GM19099 (cell line): ENCODE results near the gene STX11.

ENCODE experiments used
- POLR2A ChIP-seq: IDR thresholded peaks from 3 replicates; pipeline ENCODE4 v1.6.1; 2011; ENCODE audit warnings: low read depth; ENCODE audit not compliant: insufficient read length; ENCODE audit errors: extremely low read depth

The STX11 gene

DNA sequence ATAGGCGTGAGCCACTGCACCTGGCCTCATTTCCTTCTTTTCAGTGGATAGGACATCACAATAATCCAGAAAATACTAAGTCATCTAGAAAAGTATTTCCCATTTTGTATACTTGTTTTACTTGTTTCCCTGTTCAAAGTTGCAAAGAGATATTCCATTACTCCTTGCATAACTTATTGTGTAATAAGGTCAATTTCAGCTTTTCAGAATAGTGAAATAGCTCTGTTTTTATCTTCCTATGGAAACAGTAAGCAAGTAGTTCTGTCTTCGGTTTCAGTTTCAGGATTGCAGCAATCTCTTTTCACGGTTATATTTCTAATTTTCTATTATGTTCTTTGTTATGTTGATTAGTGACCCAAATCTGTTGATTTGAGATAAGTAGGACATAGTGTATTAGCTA is 6.0 kb downstream of the STX11 start:
- TF ChIP-seq POLR2A, result no peak

DNA sequence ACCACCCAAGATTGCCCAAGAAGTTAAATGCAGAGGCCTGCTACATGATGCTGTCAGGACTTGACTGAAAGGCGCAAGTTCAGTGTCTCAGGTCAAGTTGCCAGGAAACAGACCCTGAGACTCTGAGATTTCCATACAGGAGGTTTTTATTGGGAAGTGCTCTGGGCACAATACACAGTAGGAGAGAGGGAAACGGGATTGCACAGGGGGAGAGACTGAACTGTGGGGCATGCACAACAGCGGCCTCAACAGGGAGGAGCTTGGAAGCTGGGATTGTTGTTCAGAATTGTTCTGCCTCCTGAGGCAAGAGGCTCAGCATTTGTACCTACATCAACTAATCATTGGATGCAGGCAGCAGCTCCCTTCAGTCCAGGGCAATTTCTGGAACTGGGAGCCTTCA is 6.7 kb downstream of the STX11 start:
- no peak for TF ChIP-seq POLR2A

DNA sequence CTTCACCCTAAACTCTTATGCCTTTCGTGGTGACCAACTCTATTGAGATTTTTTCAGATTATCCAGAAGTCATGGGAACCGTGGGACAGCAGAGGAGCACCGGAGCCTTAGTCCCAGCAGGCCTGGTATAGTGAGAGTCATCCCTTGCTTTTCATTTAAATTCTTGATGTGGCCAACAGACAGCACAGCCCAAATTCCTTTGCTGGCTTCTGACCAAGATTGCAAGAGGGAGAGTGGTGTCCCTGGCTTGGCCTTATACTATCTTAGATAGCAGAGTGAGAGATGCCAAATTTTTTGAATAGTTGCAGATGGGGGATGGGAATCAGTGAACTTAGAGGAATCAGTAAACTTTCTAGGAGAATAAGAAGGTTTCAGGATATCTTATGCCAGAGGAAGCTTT is 7.8 kb downstream of the STX11 start:
- no peak for TF ChIP-seq POLR2A

DNA sequence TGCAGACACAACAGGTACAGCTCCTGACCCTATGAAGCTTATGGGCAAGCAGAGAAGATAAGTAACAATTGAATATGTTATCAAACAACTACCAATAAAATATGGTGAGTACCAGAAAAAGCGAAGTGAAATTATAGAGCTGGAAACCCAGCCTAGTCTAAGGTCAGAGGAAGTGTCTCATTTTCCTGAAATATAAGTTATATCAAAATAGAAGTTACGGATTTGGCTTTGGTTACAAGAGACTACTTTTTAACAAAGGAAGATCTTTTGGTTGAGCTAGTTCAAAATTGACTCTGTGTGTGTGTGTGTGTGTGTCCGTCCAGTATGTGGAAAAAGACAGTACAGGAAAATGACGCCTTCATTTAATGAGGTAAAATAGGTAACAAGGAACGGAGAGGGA is 8.9 kb downstream of the STX11 start:
- no peak for TF ChIP-seq POLR2A

DNA sequence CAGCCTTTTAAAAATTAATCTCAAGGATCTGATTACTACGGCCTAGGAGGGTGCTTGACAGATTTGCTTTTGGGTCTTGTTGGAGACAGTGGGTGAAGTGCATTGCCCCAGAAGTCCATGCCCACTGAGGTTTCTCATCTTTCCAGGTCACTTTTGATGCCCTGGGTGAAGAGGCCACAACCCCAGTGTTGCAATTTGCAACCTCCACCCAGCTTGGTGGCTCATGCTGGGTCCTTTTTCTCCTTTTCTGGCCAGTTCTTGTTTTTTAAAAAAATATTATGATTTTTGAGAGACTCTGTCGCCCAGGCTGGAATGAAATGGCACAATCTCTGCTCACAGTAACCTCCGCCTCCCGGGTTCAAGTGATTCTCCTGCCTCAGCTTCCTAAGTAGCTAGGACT is 9.4 kb downstream of the STX11 start:
- TF ChIP-seq POLR2A, result no peak

DNA sequence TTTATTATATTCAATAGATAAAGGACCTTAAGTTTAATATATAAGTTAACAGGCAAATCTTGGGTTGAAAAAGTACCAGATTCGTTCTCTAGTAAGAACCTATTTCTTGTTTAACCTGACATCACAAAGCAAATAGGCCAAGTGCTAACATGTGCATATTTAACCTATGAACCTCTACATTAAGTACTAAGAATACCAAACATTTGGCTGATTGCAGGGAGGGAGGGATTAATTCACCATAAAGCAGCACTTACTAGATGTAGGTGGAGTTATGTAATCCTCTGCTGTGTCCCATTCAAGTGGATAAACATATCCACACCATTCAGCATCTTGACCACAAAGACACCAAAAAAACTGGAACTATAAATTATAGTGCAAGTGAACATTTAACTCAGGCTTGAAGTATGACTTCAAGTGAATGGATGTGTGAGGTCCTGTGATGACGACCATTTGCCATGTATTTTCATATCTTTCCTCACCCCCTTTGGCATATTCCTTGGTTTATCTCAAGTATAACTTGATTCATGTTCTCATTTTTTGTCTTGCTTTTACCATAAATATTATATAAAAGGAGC is 10.2 kb downstream of the STX11 start:
- TF ChIP-seq POLR2A, result no peak

DNA sequence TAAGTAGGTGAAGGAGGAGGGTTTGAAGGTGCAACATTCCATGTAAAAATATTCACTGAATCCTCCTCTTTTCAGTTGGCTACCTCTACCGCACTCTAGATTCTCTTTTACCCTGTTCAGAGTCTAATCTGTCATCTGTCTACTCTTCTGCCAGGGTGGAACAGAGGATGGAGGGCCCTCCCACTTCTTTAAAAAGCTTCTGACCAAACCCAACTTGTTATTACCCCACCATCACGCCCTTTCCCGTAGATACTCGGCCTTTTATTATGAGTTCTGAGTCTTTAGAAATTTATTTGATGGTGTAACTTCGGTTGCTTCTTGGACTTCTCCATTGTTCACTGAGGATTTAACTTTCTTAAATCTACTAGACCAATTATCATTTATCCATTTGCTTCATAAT is 11.7 kb downstream of the STX11 start:
- TF ChIP-seq POLR2A, result no peak

DNA sequence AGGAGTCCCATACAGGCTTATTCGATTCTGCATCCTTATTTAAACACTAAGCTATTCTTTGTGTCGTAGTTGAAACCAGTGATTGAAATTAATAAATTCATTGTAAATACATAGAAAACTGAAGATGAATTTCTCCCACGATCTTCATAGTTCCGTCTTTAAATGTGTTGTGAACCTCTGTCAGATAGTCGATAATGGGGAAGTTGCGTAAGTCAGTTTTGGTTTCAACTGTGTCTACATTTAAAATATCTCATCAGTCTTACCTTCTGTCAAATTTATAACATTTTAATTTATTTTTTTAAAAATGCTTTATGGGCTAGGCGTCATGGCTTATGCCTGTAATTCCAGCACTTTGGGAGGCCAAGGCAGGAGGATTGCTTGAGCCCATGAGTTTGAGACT is 12.7 kb downstream of the STX11 start:
- TF ChIP-seq POLR2A, result no peak

DNA sequence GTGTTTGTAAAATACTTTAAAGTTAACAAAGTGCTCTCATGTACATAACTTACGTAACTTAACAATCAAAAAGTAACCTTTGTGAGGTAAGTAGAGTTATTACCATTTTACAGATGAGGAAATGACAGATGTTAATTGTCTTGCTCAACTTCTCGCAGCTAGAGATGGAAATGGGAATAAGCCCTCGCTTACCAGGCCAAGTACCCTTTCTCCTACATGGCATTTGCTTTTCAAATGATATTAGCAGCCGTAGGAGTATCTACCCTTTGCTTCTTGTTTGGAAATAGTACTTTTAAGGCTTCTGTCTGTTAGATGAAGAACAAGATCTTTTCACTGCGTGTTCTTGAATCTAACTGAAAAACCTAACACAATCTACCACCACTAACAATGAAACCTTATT is 15.5 kb downstream of the STX11 start:
- no peak for TF ChIP-seq POLR2A

DNA sequence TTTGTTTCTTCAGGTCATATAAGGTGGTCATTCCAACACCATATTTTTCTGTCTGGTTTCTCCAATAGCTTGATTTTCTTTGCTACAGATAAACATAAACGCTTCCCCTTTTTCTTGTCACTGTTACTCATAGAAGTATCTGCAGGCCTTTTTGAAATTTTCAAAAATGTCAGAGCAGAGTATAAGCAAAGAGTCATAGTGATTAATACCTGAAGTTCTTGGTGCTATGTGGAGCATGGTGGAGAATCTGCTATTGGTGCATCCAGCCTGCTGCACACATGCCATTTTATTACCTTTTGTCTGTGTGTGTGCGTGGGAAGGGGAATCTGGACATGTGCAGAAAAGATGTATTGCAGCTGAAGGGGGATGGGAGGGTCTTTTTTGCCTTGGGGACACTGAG is 19.7 kb downstream of the STX11 start:
- no peak for TF ChIP-seq POLR2A

DNA sequence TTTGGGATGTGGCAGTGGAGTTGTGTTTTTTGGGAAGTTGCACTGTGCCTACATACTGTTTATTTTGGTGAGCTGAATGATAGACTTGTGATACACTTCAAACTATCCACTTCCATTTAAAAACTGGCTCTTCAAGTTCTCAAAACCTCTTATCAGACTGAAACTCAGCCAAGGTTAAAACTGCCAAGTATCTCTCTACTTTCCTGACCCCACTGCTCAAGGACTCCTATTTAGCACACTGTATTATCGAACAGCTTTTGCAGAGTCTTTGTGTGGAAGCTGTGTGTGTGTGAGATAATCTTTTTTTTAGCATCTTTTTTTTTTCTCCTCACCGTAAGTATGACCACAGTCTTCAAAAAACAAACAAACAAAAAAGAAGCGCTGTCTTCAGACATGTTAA is 21.1 kb downstream of the STX11 start:
- no peak for TF ChIP-seq POLR2A

DNA sequence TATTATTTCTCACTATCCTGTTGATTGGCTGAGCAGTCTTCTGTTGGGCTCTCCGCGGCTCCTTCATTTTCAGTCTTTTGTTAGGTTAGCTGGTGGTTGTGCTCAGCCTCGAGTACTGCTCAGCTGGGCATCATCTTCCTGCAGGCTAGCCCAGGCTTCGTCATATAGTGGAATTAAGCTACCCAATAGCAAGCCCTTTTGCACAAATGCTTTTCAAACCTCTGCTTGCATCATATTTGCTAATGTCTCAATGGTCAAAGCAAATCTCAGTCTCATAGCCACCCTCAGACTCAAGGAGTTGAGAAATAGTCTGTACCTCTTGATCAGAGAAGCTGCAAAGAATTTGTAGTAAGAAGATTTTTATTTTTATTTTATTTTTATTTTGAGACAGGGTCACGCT is 23.7 kb downstream of the STX11 start:
- no peak for TF ChIP-seq POLR2A

DNA sequence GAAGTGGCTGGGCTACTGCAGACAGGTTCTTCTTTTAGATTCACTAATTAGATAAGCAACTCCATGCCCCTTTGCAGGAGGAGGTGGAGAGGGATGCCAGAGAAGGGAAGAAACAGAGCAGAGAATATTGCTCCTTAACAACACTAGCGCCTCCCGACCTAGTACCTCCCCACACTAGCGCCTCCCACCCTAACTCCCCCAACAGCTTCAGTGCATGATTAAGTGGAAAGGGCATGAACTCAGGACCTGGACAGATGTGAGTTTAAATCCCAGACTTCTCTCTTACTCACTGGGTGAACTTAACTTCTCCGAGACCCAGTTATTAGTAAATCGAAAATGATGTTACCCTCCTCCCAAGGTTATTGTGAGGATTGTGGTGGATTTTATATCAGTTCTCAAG is 25.7 kb downstream of the STX11 start:
- no peak for TF ChIP-seq POLR2A

DNA sequence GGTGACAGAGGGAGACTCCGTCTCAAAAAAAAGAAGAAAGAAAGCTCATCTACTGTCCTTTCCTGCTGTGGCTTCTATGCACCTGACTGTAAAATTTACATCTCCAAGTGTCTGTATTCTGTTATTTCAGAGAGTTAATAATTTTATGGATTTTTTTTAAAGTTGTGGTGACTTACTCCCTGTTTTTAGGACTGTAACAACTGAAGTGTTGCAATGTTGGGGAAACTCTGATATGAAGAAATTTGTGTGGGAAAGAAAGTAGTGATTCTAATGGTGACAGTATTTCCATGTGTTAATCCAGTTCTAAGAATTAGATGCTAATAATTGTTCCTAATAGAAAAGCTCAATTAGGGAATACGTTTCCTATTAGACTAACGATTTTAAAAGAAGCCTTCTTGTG is 27.4 kb downstream of the STX11 start:
- no peak for TF ChIP-seq POLR2A

DNA sequence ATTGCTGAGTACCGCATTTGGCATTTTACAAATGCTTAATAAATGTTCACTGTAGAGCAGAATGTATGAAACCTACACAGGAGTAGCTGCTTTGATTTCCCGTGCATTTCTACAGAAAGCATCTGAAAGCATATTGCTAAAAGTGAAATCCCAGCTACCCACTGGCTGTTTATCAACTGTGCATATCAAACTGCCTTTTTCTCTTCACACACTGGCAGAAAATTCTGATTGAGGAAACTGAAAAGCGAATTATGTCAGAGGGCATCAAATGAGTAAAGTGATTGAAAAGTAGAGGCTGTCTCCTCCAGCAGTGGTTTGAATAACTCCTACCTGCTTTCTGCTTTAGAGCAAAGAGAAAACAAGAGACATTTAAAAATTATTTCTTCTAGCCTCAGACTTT is 28.0 kb downstream of the STX11 start:
- no peak for TF ChIP-seq POLR2A

DNA sequence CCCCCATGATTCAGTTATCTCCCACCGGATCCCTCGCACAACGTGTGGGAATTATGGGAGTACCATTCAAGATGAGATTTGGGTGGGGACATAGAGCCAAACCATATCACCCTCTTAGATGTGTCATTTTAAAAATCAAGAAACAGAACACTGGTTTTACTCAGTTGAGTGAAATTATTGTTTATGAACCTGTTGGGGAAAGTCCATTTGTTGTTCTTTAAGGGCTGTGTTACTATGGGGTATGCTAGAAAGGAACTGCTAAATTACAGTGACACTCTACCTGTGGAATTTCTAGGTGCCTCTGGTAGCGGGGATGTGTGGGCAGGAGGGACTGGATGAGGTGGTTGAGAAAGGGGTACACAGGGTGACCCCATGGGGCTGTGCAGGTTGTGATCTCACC is 28.9 kb downstream of the STX11 start:
- no peak for TF ChIP-seq POLR2A

DNA sequence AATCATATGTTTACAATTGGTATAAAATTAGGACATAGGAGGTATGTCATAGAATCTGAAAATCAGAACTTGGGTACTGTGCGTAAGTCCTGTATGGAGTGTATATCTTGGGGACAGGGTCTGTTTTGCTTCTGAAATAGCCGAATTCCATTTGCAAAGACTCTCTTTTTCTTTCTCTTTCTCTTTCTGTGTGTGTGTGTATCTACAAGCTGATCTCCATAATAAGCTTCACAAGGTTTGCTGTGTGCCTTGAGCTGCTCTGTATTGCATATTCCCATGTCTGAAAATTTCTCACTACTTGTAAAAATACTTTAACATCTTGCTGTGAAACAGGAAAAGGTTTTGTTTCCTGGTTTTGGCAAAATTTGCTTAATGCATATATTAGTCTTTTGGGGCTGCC is 29.5 kb downstream of the STX11 start:
- TF ChIP-seq POLR2A, result no peak
